Mesodermal cell (in vitro differentiated cells): ENCODE results near the gene ATXN7L3.

Source experiments
- H3K27ac ChIP-seq: 2 replicates; pipeline ENCODE4 v1.7.0; 2013; ENCODE audit warnings: mild to moderate bottlenecking, low read depth, low read length, moderate library complexity; ENCODE audit not compliant: severe bottlenecking
- H3K36me3 ChIP-seq: 2 replicates; pipeline ENCODE4 v1.7.1; 2013; ENCODE audit warnings: mild to moderate bottlenecking, low read length, moderate library complexity; ENCODE audit not compliant: control insufficient read depth, insufficient read depth
- H3K4me1 ChIP-seq: one replicate; pipeline ENCODE4 v1.7.1; 2013; ENCODE audit warnings: mild to moderate bottlenecking, low read length; ENCODE audit not compliant: insufficient read depth, control insufficient read depth, poor library complexity, severe bottlenecking
- H3K4me3 ChIP-seq: 2 replicates; pipeline ENCODE4 v1.7.0; 2013; ENCODE audit warnings: low read length, control low read depth, mild to moderate bottlenecking; ENCODE audit not compliant: insufficient read depth, poor library complexity, severe bottlenecking; ENCODE audit errors: extremely low read depth
- H3K9me3 ChIP-seq: 2 replicates; pipeline ENCODE4 v1.7.1; 2013; ENCODE audit warnings: mild to moderate bottlenecking, low read length, moderate library complexity; ENCODE audit not compliant: control insufficient read depth
- WGBS, 2 experiments: methylation state at CpG; one replicate each; pipeline ENCODE4 v1.1.5; 2013; ENCODE audit warnings: missing lambda C conversion rate in 2 of 2; ENCODE audit not compliant: insufficient coverage in 2 of 2; 5-methylcytosine and 5-hydroxymethylcytosine counted together

The ATXN7L3 gene

GRCh38 chr17:44186307-44187130 lies 13.2 kb downstream of the ATXN7L3 start, which contains the start of gene TMUB2:
Gene TMUB2, plus strand, starts transcription at chr17:44186972. Its CDS starts 737 bp downstream, at chr17:44187709.
- Histone ChIP-seq H3K27ac (peak within 1 kb of the TSS; percentile 87), H3K4me1 (peaks cover 7% of the 10 kb centered on the region), H3K4me3 (peak within 1 kb of the TSS; percentile 96), H3K36me3 (peaks cover 66% of the 10 kb centered on the region), H3K9me3 (no peaks in the 10 kb centered on the region)
- 0% methylated on average over 44 to 46 of the region's 50 CpGs for WGBS, 2 experiments

- H3K4me3 ChIP-seq, result no peak overlapping the region
- H3K4me1 ChIP-seq, result peaks cover 7% of the 10 kb centered on the region
- 97 to 99% methylated on average over 8 of the region's 8 CpGs for WGBS, 2 experiments
- no peaks in the 10 kb centered on the region for H3K9me3 ChIP-seq
- H3K27ac ChIP-seq, result no peak overlapping the region
- H3K36me3 ChIP-seq, result peaks cover 48% of the 10 kb centered on the region
Observed at GRCh38 chr17:44184212-44184810, 15.4 kb downstream of the ATXN7L3 start.

DNA sequence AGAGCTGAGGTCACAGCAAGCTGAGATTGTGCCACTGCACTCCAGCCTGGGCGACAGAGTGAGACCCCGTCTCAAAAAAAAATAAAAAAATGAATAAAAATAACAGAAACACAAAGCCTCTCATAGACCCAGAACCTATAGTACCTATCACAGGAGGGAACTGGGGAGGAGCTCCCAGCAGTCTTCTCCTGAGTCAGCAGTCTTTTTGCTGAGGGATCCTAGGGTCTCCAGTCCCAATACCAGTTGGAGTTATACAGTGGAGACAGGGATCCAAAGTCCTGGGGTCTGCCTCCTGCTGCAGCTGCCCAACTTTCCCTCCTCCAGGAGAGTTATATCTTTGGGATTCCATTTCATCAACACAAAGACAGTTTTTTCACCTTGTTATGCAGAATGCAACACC lies 16.7 kb downstream of the ATXN7L3 start:
- Histone ChIP-seq H3K9me3 (no peaks in the 10 kb centered on the region), H3K4me1 (peaks cover 7% of the 10 kb centered on the region), H3K27ac (no peak overlapping the region), H3K4me3 (no peak overlapping the region), H3K36me3 (peaks cover 43% of the 10 kb centered on the region)
- no CpG with 5 or more reads among the region's 2 CpGs for WGBS, 2 experiments

DNA sequence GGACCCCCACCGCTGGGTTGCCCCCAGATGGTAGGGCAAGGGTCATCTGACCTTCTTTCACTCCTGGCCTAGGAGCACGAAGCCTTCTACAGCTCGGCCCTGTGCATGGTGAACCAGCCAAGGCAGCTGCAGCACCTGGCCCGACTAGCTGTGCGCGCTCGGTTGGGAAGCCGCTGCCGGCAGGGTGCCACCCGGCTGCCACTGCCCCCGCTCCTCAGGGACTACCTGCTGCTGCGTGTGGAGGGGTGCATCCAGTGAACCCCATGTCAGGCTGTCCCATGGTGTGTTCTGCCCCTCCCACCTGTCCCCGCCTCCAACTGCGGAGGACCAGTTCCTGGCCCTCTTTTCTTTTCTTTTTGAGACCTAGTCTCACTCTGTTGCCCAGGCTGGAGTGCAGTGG lies 21.6 kb downstream of the ATXN7L3 start:
- H3K36me3 ChIP-seq, result peaks cover 46% of the 10 kb centered on the region
- H3K4me1 ChIP-seq, result no peaks in the 10 kb centered on the region
- no peaks in the 10 kb centered on the region for H3K9me3 ChIP-seq
- H3K4me3 ChIP-seq, result no peak overlapping the region
- 95 to 98% methylated on average over 14 of the region's 14 CpGs for WGBS, 2 experiments
- no peak overlapping the region for H3K27ac ChIP-seq

GRCh38 chr17:44177640-44178039 lies 22.0 kb downstream of the ATXN7L3 start:
- H3K4me1 ChIP-seq, result no peaks in the 10 kb centered on the region
- H3K27ac ChIP-seq, result no peak overlapping the region
- peaks cover 41% of the 10 kb centered on the region for H3K36me3 ChIP-seq
- no peaks in the 10 kb centered on the region for H3K9me3 ChIP-seq
- 100% methylated on average over 1 of the region's 4 CpGs for WGBS, 2 experiments
- H3K4me3 ChIP-seq, result no peak overlapping the region

- H3K9me3 ChIP-seq, result no peaks in the 10 kb centered on the region
- no peaks in the 10 kb centered on the region for H3K4me1 ChIP-seq
- no peak overlapping the region for H3K27ac ChIP-seq
- peaks cover 34% of the 10 kb centered on the region for H3K36me3 ChIP-seq
- 97% methylated on average over 46 to 54 of the region's 54 CpGs for WGBS, 2 experiments
- H3K4me3 ChIP-seq, result no peak overlapping the region
Observed at GRCh38 chr17:44176671-44177501, 22.8 kb downstream of the ATXN7L3 start.

DNA sequence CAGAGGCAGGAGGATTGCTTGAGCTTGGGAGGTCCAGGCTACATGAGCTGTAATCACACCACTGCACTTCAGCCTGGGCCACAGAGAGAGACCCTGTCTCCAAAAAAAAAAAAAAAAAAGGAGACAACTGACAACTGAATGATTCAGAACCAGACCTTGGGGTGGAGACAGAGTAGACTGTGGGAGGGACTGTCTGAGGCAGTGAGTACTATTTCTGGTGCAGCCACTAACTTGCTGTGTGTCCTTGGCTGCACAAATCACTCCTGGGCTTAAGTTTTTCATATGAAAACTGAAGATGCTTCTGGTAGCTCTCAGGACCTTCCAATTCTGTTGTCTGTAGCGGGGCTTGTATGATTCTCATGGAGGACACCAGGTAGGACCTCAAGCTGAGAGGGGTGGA lies 23.4 kb downstream of the ATXN7L3 start:
- Histone ChIP-seq H3K27ac (no peak overlapping the region), H3K36me3 (peaks cover 29% of the 10 kb centered on the region), H3K4me3 (no peak overlapping the region), H3K9me3 (no peaks in the 10 kb centered on the region), H3K4me1 (no peaks in the 10 kb centered on the region)
- 92 to 100% methylated on average over 1 of the region's 1 CpG for WGBS, 2 experiments

- Histone ChIP-seq H3K4me1 (peaks cover 17% of the 10 kb centered on the region), H3K9me3 (no peaks in the 10 kb centered on the region), H3K36me3 (peaks cover 29% of the 10 kb centered on the region), H3K27ac (no peak overlapping the region), H3K4me3 (no peak overlapping the region)
- 89% methylated on average over 1 of the region's 2 CpGs; no CpG with 5 or more reads in 1 of the 2 experiments for WGBS, 2 experiments
Observed at GRCh38 chr17:44174427-44174826, 25.3 kb downstream of the ATXN7L3 start.

DNA sequence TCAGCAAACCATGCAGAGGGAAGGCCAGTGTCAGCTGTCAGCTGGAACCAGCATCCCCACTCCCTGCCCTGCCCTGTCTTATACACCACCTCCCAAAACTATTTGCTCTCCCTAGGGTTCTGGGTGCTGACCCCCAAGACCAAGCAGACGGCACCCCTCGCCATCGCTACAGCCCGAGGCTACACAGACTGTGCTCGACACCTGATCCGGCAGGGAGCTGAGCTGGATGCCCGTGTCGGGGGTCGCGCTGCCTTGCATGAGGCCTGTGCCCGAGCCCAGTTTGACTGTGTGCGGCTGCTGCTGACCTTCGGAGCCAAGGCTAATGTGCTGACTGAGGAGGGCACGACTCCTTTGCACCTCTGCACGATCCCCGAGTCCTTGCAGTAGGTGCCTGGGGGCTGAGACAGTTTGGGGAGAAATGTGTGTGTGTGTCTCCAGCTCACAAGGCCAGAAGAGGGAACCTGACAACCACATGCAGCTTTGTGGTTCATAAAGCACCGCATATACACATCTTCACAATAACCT lies 27.7 kb downstream of the ATXN7L3 start:
- Histone ChIP-seq H3K9me3 (no peaks in the 10 kb centered on the region), H3K27ac (no peak overlapping the region), H3K4me1 (peaks cover 17% of the 10 kb centered on the region), H3K4me3 (no peak overlapping the region), H3K36me3 (peaks cover 16% of the 10 kb centered on the region)
- WGBS, 2 experiments, result 90 to 95% methylated on average over 12 to 14 of the region's 17 CpGs

DNA sequence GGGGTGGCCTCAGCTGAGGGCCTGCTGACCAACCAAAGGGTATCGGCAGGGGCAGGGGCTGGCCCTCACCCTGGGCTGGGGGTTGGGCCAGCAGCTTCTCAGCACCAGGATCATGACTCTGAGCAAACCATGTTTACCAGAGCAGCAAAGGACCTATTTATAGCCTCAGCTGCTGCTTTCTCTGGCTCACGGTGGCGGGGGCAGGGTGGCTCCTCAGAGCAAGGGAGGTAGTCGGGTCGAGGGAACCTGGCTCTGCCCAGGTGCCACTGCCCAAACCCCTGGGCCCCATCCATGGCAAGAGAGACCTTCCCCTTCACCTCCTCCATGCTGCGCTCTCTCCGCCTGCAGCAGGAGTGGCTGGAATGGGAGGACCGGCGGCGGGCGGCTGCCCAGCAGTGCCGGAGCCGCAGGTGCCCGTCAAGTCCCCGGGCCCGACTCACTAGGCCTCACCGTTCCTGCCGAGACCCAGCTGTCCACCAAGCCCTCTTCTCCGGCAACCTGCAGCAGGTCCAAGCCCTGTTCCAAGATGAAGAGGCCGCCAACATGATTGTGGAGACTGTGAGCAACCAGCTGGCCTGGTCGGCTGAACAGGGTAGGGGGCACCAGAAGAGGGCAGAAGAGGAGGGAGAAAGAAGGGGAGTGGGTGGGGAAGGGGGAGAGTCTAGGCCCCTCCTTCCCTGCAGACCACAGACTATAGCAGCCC lies 29.0 kb downstream of the ATXN7L3 start, which contains the start of gene ASB16:
TSS of gene ASB16 (plus strand) at position 206 of the 703 bp plus-strand sequence. CDS start at position 292, 86 bp downstream.
- WGBS, 2 experiments, result 48 to 69% methylated on average over 18 to 21 of the region's 21 CpGs

More for the DNA sequence above, 29.0 kb downstream of the ATXN7L3 start, which contains the start of gene ASB16:
- H3K4me3 ChIP-seq, result peak within 1 kb of the TSS; percentile 11
- peaks cover 17% of the 10 kb centered on the region for H3K4me1 ChIP-seq
- H3K36me3 ChIP-seq, result peaks cover 4% of the 10 kb centered on the region
- H3K9me3 ChIP-seq, result no peaks in the 10 kb centered on the region
- peak within 1 kb of the TSS; percentile 71 for H3K27ac ChIP-seq
